HG03469 (cell line): ENCODE results near the gene AK5.
A peak's percentile ranks its signal among the peaks of the same experiment; 100 is the strongest.

Experiments used
- ATAC-seq: cut with Tn5 transposase; IDR thresholded peaks from one replicate; pipeline ENCODE4 v1.9.1; 2021; ENCODE audit warnings: mild to moderate bottlenecking, moderate library complexity, moderate number of reproducible peaks; ENCODE audit not compliant: unreplicated experiment

The AK5 gene

DNA sequence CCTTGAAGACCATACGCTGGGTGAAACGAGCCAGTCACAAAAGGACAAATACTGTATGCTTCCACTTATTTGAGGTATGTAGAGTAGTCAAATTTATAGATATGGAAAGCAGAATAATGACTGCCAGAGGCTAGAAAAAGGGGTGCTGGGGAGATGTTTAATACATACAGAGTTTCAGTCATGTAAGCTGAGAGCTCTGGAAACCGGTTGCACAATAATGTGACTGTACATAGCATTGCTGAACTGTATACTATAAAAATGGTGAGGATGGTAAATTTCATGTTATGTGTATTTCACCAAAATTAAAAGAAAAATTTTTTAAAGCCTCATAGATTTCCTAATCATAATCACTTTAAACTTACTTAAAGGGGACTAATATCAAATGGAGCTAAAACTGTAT, 289.8 kb downstream of the AK5 start:
- ATAC-seq: no peak

DNA sequence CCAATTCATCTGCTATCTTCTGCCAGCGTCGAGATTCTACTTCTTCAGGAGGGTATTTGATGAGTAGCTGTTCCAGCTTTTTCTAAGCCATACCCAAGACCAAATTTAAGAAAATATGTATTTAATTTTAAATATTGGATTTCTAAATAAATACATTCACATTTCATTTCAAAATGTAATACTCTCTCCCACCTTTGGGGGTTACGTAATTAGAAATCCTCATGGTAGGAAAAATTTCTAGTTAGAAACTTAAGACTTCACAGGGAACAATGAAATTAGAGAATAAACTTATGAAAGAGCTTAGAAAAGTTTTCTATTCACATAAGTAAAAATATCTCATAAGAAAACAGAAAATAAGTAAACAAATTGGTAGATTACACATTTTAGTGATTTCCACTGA, 297.7 kb downstream of the AK5 start:
- ATAC-seq: no peak

DNA sequence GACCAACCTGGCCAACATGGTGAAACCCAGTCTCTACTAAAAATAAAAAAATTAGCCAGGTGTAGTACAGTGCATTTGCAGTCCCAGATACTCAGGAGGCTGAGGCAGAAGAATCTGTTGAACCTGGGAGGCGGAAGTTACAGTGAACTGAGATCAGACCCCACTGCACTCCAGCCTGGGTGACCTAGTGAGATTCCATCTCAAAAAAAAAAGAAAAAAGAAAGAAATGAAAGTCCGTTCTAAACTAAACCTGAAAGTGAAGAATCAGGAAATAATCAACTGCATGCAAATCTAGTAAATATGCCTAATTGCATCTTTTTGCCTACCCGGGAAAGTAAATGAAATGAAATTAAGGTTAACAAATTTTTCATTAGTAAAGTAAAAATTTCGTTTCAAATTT, 301.1 kb downstream of the AK5 start:
- ATAC-seq: no peak

DNA sequence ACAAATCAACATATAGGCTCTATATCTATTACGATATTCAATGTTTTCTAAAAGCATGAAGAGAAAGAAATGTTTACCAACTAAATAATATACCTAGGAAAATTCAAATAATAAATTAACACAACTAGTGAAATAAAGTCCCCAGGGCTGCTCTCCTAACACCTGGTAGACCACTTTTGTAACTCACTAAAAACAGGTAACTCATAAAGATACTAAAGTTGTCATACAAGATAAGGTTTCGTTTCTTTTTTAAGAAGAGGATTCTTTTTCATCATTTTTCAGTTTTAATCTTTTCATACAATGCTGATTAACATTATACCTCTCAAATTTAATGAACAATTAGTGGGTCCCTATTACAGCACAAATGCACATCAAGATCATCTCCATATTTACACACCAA, 301.7 kb downstream of the AK5 start:
- no peak for ATAC-seq

- no peak for ATAC-seq
These were observed 303.1 kb downstream of the AK5 start for GRCh38 chr1:77584884-77585283.

DNA sequence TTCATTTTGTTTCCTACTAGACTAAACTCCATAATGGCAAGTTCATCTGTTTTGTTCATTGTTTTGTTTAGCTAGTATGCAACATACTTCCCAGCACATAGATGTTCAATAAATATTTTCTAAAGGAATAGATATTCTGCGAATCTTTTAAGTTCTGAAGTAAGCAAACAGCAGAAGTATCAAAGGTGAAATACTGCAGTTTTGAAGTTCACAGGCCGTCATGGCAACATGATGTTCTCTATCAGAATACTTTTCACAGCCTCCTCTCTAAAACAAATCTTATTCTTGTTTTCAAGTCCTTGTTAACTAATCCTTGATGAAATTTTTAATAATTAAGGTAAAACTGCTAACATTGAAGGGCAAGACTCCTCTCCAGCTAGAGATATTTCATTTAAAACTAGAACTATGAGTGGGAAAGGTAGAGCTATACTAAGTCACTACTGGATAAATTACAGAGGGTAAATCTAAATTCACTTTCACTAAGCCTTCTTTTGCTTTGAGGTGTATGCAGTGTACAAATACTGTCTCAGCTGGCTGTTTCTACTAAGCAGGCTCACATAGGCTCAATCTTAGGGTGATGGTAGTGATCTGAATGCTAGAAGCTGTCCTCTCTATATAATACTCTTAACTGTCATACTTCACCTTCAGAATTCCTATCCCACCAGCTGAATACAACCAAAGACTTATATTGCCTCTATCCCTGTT, 303.9 kb downstream of the AK5 start:
- ATAC-seq: no peak

- no peak for ATAC-seq
These were observed 307.4 kb downstream of the AK5 start for GRCh38 chr1:77589231-77589630.

- no peak for ATAC-seq
These were observed 308.8 kb downstream of the AK5 start for GRCh38 chr1:77590651-77591050.

DNA sequence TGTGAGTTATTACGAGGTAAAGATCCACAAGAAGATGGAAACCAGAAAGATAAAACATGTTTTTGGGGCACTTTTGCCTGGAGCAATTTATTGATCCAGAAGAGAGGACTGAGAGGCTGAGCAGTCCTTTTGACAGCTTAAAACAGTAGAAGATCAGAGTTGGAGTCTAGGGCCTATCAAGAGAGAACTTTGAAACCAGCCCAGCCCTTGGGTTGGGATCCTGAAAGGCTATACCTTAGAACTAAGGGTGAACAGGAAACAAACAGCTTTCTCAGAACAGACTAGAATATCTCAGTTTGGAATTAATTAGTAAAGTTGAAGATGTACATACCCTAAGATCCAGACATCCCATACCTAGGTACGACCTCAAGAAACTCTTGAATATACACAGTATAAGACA, 311.1 kb downstream of the AK5 start:
- no peak for ATAC-seq

- ATAC-seq: peak; percentile 82
These were observed 312.7 kb downstream of the AK5 start for GRCh38 chr1:77594366-77595112.

GRCh38 chr1:77597310-77597709, 315.5 kb downstream of the AK5 start:
- no peak for ATAC-seq

- ATAC-seq: no peak
These were observed 323.6 kb downstream of the AK5 start for GRCh38 chr1:77605246-77606026.

DNA sequence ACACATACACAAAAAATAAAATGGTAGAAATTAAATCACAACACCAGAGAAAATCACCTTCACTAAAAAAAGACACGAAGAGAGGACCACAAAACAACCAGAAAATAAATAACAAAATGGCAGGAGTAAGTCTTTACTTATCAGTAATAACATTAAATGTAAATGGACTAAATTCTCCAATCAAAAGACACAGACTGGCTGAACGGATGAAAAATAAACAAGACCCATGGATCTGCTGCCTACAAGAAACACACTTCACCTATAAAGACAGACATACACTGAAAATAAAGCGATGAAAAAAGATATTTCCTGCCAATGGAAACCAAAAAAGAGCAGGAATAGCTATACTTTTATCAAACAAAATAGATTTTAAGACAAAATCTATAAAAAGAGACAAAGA, 327.1 kb downstream of the AK5 start:
- no peak for ATAC-seq
